H9 (cell line): ENCODE measurements around the gene SMC5. TPM values are rescaled to one million over a fixed set of nuclear protein-coding genes. Genes with fewer than 3 reads are reported as not detected.
A peak's percentile ranks its signal among the peaks of the same experiment; 100 is the strongest.

Experiments
- DNase-seq: peaks from one replicate; pipeline ENCODE4 v3.0.0-alpha.2; 2017
- H2AFZ ChIP-seq: one replicate; pipeline ENCODE4 v1.6.1; 2013; ENCODE audit warnings: mild to moderate bottlenecking, low read length, control low read depth, moderate library complexity
- H2AK5ac ChIP-seq: 2 replicates; pipeline ENCODE4 v1.6.1; 2013; ENCODE audit warnings: low read length, control low read depth, mixed read lengths; ENCODE audit not compliant: insufficient read length
- H2BK120ac ChIP-seq: one replicate; pipeline ENCODE4 v1.6.1; 2013; ENCODE audit warnings: low read depth, mild to moderate bottlenecking, low read length, control low read depth, inconsistent platforms; ENCODE audit not compliant: poor library complexity, severe bottlenecking
- H2BK12ac ChIP-seq: 2 replicates; pipeline ENCODE4 v1.6.1; 2013; ENCODE audit warnings: low read length, control low read depth, mixed read lengths, low read depth; ENCODE audit not compliant: insufficient read length
- H2BK15ac ChIP-seq: 2 replicates; pipeline ENCODE4 v1.6.1; 2013; ENCODE audit warnings: low read depth, low read length, control low read depth
- H2BK20ac ChIP-seq: one replicate; pipeline ENCODE4 v1.6.1; 2013; ENCODE audit warnings: low read depth, mild to moderate bottlenecking, low read length, control low read depth, inconsistent platforms; ENCODE audit not compliant: poor library complexity, severe bottlenecking
- H2BK5ac ChIP-seq: 2 replicates; pipeline ENCODE4 v1.6.1; 2013; ENCODE audit warnings: low read length, control low read depth, mixed read lengths; ENCODE audit not compliant: insufficient read length
- H3K14ac ChIP-seq: 2 replicates; pipeline ENCODE4 v1.6.1; 2013; ENCODE audit warnings: low read length, control low read depth; ENCODE audit not compliant: insufficient read depth
- H3K18ac ChIP-seq: 2 replicates; pipeline ENCODE4 v1.6.1; 2013; ENCODE audit warnings: low read depth, mild to moderate bottlenecking, mixed read lengths, low read length, control low read depth; ENCODE audit not compliant: insufficient read length
- H3K23ac ChIP-seq: 2 replicates; pipeline ENCODE4 v1.6.1; 2013; ENCODE audit warnings: low read length, control low read depth, mixed read lengths, low read depth; ENCODE audit not compliant: insufficient read length
- H3K23me2 ChIP-seq: 2 replicates; pipeline ENCODE4 v1.6.1; 2013; ENCODE audit warnings: low read depth, mild to moderate bottlenecking, mixed read lengths, low read length, control low read depth; ENCODE audit not compliant: insufficient read length, poor library complexity, severe bottlenecking
- H3K27ac ChIP-seq: 2 replicates; pipeline ENCODE4 v1.5.1; 2013; ENCODE audit warnings: low read length, control low read depth, mixed read lengths, low read depth; ENCODE audit not compliant: insufficient read length
- H3K27me3 ChIP-seq: 2 replicates; pipeline ENCODE4 v1.6.1; 2013; ENCODE audit warnings: low read length, control low read depth, inconsistent platforms; ENCODE audit not compliant: insufficient read depth
- H3K4ac ChIP-seq: 2 replicates; pipeline ENCODE4 v1.6.1; 2013; ENCODE audit warnings: low read depth, mild to moderate bottlenecking, control low read depth, inconsistent platforms, low read length, moderate library complexity
- H3K4me1 ChIP-seq: 2 replicates; pipeline ENCODE4 v1.6.1; 2013; ENCODE audit warnings: low read length, control low read depth, inconsistent platforms; ENCODE audit not compliant: insufficient read depth
- H3K4me2 ChIP-seq: 2 replicates; pipeline ENCODE4 v1.6.1; 2013; ENCODE audit warnings: low read length, control low read depth, mixed read lengths; ENCODE audit not compliant: insufficient read length, insufficient read depth
- H3K56ac ChIP-seq: 2 replicates; pipeline ENCODE4 v1.6.1; 2013; ENCODE audit warnings: low read depth, mild to moderate bottlenecking, mixed read lengths, low read length, control low read depth; ENCODE audit not compliant: insufficient read length
- H3K79me1 ChIP-seq: 2 replicates; pipeline ENCODE4 v1.6.1; 2013; ENCODE audit warnings: low read depth, mild to moderate bottlenecking, moderate library complexity, low read length, control low read depth, inconsistent platforms; ENCODE audit not compliant: insufficient read depth, poor library complexity, severe bottlenecking
- H3K79me2 ChIP-seq: 2 replicates; pipeline ENCODE4 v1.6.1; 2013; ENCODE audit warnings: low read length, control low read depth, inconsistent platforms; ENCODE audit not compliant: insufficient read depth
- H3K9ac ChIP-seq: 2 replicates; pipeline ENCODE4 v1.6.1; 2013; ENCODE audit warnings: low read length, control low read depth, mixed read lengths; ENCODE audit not compliant: insufficient read length; ENCODE audit errors: extremely low read depth
- H3K9me3 ChIP-seq: one replicate; pipeline ENCODE4 v1.6.1; 2013; ENCODE audit warnings: low read depth, low read length, inconsistent platforms; ENCODE audit not compliant: control insufficient read depth
- H3T11ph ChIP-seq: one replicate; pipeline ENCODE4 v1.6.1; 2013; ENCODE audit warnings: mild to moderate bottlenecking, low read length, control low read depth, inconsistent platforms
- H4K20me1 ChIP-seq: one replicate; pipeline ENCODE4 v1.6.1; 2013; ENCODE audit not compliant: control insufficient read depth, insufficient read length, insufficient read depth
- H4K5ac ChIP-seq: 2 replicates; pipeline ENCODE4 v1.6.1; 2013; ENCODE audit warnings: low read depth, mild to moderate bottlenecking, mixed read lengths, low read length, control low read depth; ENCODE audit not compliant: insufficient read length
- H4K8ac ChIP-seq: replicated peaks from 2 replicates; pipeline ENCODE4 v1.6.1; 2013; ENCODE audit warnings: low read length, control low read depth, mixed read lengths, low read depth; ENCODE audit not compliant: insufficient read length
- H4K91ac ChIP-seq: 2 replicates; pipeline ENCODE4 v1.6.1; 2013; ENCODE audit warnings: low read depth, mild to moderate bottlenecking, moderate library complexity, mixed read lengths, low read length, control low read depth; ENCODE audit not compliant: insufficient read length
- H3K27ac Mint-ChIP-seq, 3 experiments: 2 replicates in 2 of 3; 3 replicates in 1 of 3; pipeline ENCODE4 v1.8.0; 2020 to 2021; ENCODE audit warnings: mixed read lengths in 3 of 3, mild to moderate bottlenecking in 1 of 3, moderate library complexity in 1 of 3
- H3K27me3 Mint-ChIP-seq: 2 replicates; pipeline ENCODE4 v1.8.0; 2021; ENCODE audit warnings: low read depth, mild to moderate bottlenecking, moderate library complexity, mixed read lengths
- H3K36me3 Mint-ChIP-seq, 3 experiments: 2 replicates in 2 of 3; 3 replicates in 1 of 3; pipeline ENCODE4 v1.8.0; 2020 to 2021; ENCODE audit warnings: low read depth in 3 of 3, mixed read lengths in 3 of 3; ENCODE audit not compliant: insufficient read depth in 1 of 3
- H3K4me1 Mint-ChIP-seq, 2 experiments: 2 replicates each; pipeline ENCODE4 v1.8.0; 2020; ENCODE audit warnings: mixed read lengths in 2 of 2
- H3K4me3 Mint-ChIP-seq, 2 experiments: 2 replicates in 1 of 2; 3 replicates in 1 of 2; pipeline ENCODE4 v1.8.0; 2020 to 2021; ENCODE audit warnings: mild to moderate bottlenecking in 2 of 2, mixed read lengths in 2 of 2, moderate library complexity in 1 of 2
- H3K9me3 Mint-ChIP-seq, 2 experiments: 2 replicates in 1 of 2; 3 replicates in 1 of 2; pipeline ENCODE4 v1.8.0; 2020; ENCODE audit warnings: mild to moderate bottlenecking in 2 of 2, mixed read lengths in 2 of 2, moderate library complexity in 1 of 2
- CTCF ChIP-seq: fragments of 200-600 bp; sonication (generic); conservative IDR thresholded peaks from 3 replicates; pipeline ENCODE4 v1.8.0; 2021; ENCODE audit warnings: antibody characterized with exemption, mild to moderate bottlenecking
- WGBS: extraction: QIAGEN DNeasy Blood & Tissue Kit; methylation state at CpG from one replicate; pipeline ENCODE4 v1.1.7; 2013; ENCODE audit warnings: missing lambda C conversion rate, low lambda C conversion rate, mixed read lengths; ENCODE audit not compliant: insufficient read length; ENCODE audit errors: extremely low coverage; 5-methylcytosine and 5-hydroxymethylcytosine counted together
- total RNA-seq: library from RNA; stranded (reverse); gene quantifications from 2 replicates; pipeline ENCODE4 v1.2.1, GENCODE V29; 2021

Gene SMC5
- total RNA-seq, 1 experiment from 2014 or later, result 29.6 TPM

GRCh38 chr9:70229579-70229978 lies 29.2 kb upstream of the SMC5 start:
- H3K9me3 Mint-ChIP-seq, result peaks cover 12 to 14% of the 10 kb centered on the region in 2 experiments
- Histone ChIP-seq H2BK5ac (no peak overlapping the region), H3K79me2 (no peaks in the 10 kb centered on the region), H3K23ac (no peak overlapping the region), H3K9ac (no peak overlapping the region), H3K27ac (no peak overlapping the region), H3K18ac (no peak overlapping the region), H2AK5ac (no peak overlapping the region), H3K56ac (no peak overlapping the region), H3K4me1 (no peaks in the 10 kb centered on the region), H3K9me3 (no peaks in the 10 kb centered on the region), H3K79me1 (no peaks in the 10 kb centered on the region), H4K5ac (no peak overlapping the region), H3K27me3 (no peaks in the 10 kb centered on the region), H2AFZ (no peak overlapping the region), H2BK15ac (no peak overlapping the region), H3K4me2 (no peak overlapping the region), H4K8ac (no peak overlapping the region), H3T11ph (no peak overlapping the region), H2BK120ac (no peak overlapping the region), H3K4ac (no peak overlapping the region), H4K91ac (no peak overlapping the region), H3K23me2 (no peaks in the 10 kb centered on the region), H2BK20ac (no peak overlapping the region), H2BK12ac (no peak overlapping the region), H3K14ac (no peak overlapping the region), H4K20me1 (no peaks in the 10 kb centered on the region)
- peaks cover 0 to 4% of the 10 kb centered on the region in 2 experiments; a peak in 1 of 4 replicates for H3K4me1 Mint-ChIP-seq
- TF ChIP-seq CTCF, result peak; percentile 69
- no CpG with 5 or more reads among the region's 3 CpGs for WGBS
- no peak overlapping the region for H3K27ac Mint-ChIP-seq
- H3K4me3 Mint-ChIP-seq, result no peak overlapping the region
- H3K36me3 Mint-ChIP-seq, result peaks cover 3 to 22% (median 13%) of the 10 kb centered on the region in 3 experiments; a peak in 4 of 7 replicates
- H3K27me3 Mint-ChIP-seq, result no peaks in the 10 kb centered on the region
- no peak for DNase-seq
